ENCODE data around the gene GLRX3.
"Not testable (repeated sequence)": the region's sequence is repeated elsewhere in the genome, so short reads cannot be mapped to it uniquely, and the experiment has no call there.

The GLRX3 gene

GRCh38 chr10:130136226-130137089, at the start of gene GLRX3:
GLRX3 (plus strand) TSS chr10:130136391; CDS start chr10:130136421, 30 bp downstream.
- no peaks in the 10 kb centered on the region for H3K4me1 ChIP-seq (ENCODE audit: insufficient read depth, insufficient read length)
- peak; percentile 66 for DNase-seq (ENCODE audit: low read depth, low spot score)
- TF ChIP-seq YY1 (IDR thresholded peaks at IDR 0.05; ENCODE audit: insufficient read depth, insufficient read length) (peak; percentile 68), SUZ12 (IDR thresholded peaks at IDR 0.05; ENCODE audit: extremely low read depth, insufficient read depth, insufficient read length) (no peak), ZNF274 (IDR thresholded peaks at IDR 0.05; ENCODE audit: low read depth, low read length) (no peak)

GRCh38 chr10:130090565-130090964, 45.6 kb upstream of the GLRX3 start:
- not testable (repeated sequence) for DNase-seq (ENCODE audit: low read depth, low spot score); H3K27me3 ChIP-seq (ENCODE audit: insufficient read depth, insufficient read length); H3K36me3 ChIP-seq (ENCODE audit: insufficient read depth, insufficient read length, low read length); H3K4me1 ChIP-seq (ENCODE audit: insufficient read depth, insufficient read length); H3K9ac ChIP-seq (ENCODE audit: insufficient read length, low read depth); H3K4me3 ChIP-seq (ENCODE audit: insufficient read length, low read depth); H3K9me3 ChIP-seq (ENCODE audit: insufficient read depth, low read length)

More at GRCh38 chr10:130136226-130137089, at the start of gene GLRX3:
- Histone ChIP-seq H3K4me3 (ENCODE audit: insufficient read length, low read depth) (peak within 1 kb of the TSS; percentile 79), H3K9ac (ENCODE audit: insufficient read length, low read depth) (peak within 1 kb of the TSS; percentile 95), H3K9me3 (ENCODE audit: insufficient read depth, low read length) (no peaks in the 10 kb centered on the region), H3K36me3 (ENCODE audit: insufficient read depth, insufficient read length, low read length) (peaks cover 22% of the 10 kb centered on the region), H3K27me3 (ENCODE audit: insufficient read depth, insufficient read length) (peaks cover 6% of the 10 kb centered on the region)

- no peak for DNase-seq (ENCODE audit: low read depth, low spot score)
- Histone ChIP-seq H3K9me3 (ENCODE audit: insufficient read depth, low read length) (peaks cover 11% of the 10 kb centered on the region), H3K9ac (ENCODE audit: insufficient read length, low read depth) (no peak overlapping the region), H3K36me3 (ENCODE audit: insufficient read depth, insufficient read length, low read length) (peaks cover 5% of the 10 kb centered on the region), H3K4me3 (ENCODE audit: insufficient read length, low read depth) (no peak overlapping the region), H3K27me3 (ENCODE audit: insufficient read depth, insufficient read length) (no peaks in the 10 kb centered on the region), H3K4me1 (ENCODE audit: insufficient read depth, insufficient read length) (no peaks in the 10 kb centered on the region)
- TF ChIP-seq ZNF274 (IDR thresholded peaks at IDR 0.05; ENCODE audit: low read depth, low read length) (no peak), YY1 (IDR thresholded peaks at IDR 0.05; ENCODE audit: insufficient read depth, insufficient read length) (no peak), SUZ12 (IDR thresholded peaks at IDR 0.05; ENCODE audit: extremely low read depth, insufficient read depth, insufficient read length) (no peak)
These were observed 36.8 kb upstream of the GLRX3 start for GRCh38 chr10:130099344-130099743.

GRCh38 chr10:130105724-130106123, 30.5 kb upstream of the GLRX3 start:
- DNase-seq (ENCODE audit: low read depth, low spot score): no peak
- Histone ChIP-seq H3K36me3 (ENCODE audit: insufficient read depth, insufficient read length, low read length) (peaks cover 14% of the 10 kb centered on the region), H3K9ac (ENCODE audit: insufficient read length, low read depth) (no peak overlapping the region), H3K9me3 (ENCODE audit: insufficient read depth, low read length) (no peaks in the 10 kb centered on the region), H3K4me1 (ENCODE audit: insufficient read depth, insufficient read length) (peaks cover 4% of the 10 kb centered on the region), H3K27me3 (ENCODE audit: insufficient read depth, insufficient read length) (no peaks in the 10 kb centered on the region), H3K4me3 (ENCODE audit: insufficient read length, low read depth) (no peak overlapping the region)
- no peak for TF ChIP-seq ZNF274 (IDR thresholded peaks at IDR 0.05; ENCODE audit: low read depth, low read length)
- TF ChIP-seq YY1 (IDR thresholded peaks at IDR 0.05; ENCODE audit: insufficient read depth, insufficient read length): no peak
- TF ChIP-seq SUZ12 (IDR thresholded peaks at IDR 0.05; ENCODE audit: extremely low read depth, insufficient read depth, insufficient read length): no peak

- peaks cover 14% of the 10 kb centered on the region for H3K36me3 ChIP-seq (ENCODE audit: insufficient read depth, insufficient read length, low read length)
- not testable (repeated sequence) for H3K9me3 ChIP-seq (ENCODE audit: insufficient read depth, low read length); H3K4me3 ChIP-seq (ENCODE audit: insufficient read length, low read depth); H3K27me3 ChIP-seq (ENCODE audit: insufficient read depth, insufficient read length); DNase-seq (ENCODE audit: low read depth, low spot score); H3K4me1 ChIP-seq (ENCODE audit: insufficient read depth, insufficient read length); H3K9ac ChIP-seq (ENCODE audit: insufficient read length, low read depth)
These were observed 28.0 kb upstream of the GLRX3 start for GRCh38 chr10:130108146-130108545.

- Histone ChIP-seq H3K36me3 (ENCODE audit: insufficient read depth, insufficient read length, low read length) (peaks cover 11% of the 10 kb centered on the region), H3K4me3 (ENCODE audit: insufficient read length, low read depth) (peak overlapping the region; percentile 5), H3K9ac (ENCODE audit: insufficient read length, low read depth) (peak overlapping the region; percentile 72), H3K4me1 (ENCODE audit: insufficient read depth, insufficient read length) (peaks cover 4% of the 10 kb centered on the region), H3K9me3 (ENCODE audit: insufficient read depth, low read length) (no peaks in the 10 kb centered on the region), H3K27me3 (ENCODE audit: insufficient read depth, insufficient read length) (no peaks in the 10 kb centered on the region)
- TF ChIP-seq SUZ12 (IDR thresholded peaks at IDR 0.05; ENCODE audit: extremely low read depth, insufficient read depth, insufficient read length) (no peak), ZNF274 (IDR thresholded peaks at IDR 0.05; ENCODE audit: low read depth, low read length) (no peak), YY1 (IDR thresholded peaks at IDR 0.05; ENCODE audit: insufficient read depth, insufficient read length) (no peak)
- DNase-seq (ENCODE audit: low read depth, low spot score): no peak
These were observed 27.1 kb upstream of the GLRX3 start for GRCh38 chr10:130108934-130109604.

- H3K9ac ChIP-seq (ENCODE audit: insufficient read length, low read depth): peak overlapping the region; percentile 97
- H3K27me3 ChIP-seq (ENCODE audit: insufficient read depth, insufficient read length): no peaks in the 10 kb centered on the region
- TF ChIP-seq SUZ12 (IDR thresholded peaks at IDR 0.05; ENCODE audit: extremely low read depth, insufficient read depth, insufficient read length): no peak
- TF ChIP-seq YY1 (IDR thresholded peaks at IDR 0.05; ENCODE audit: insufficient read depth, insufficient read length): no peak
- no peak for TF ChIP-seq ZNF274 (IDR thresholded peaks at IDR 0.05; ENCODE audit: low read depth, low read length)
- peak overlapping the region; percentile 94 for H3K4me3 ChIP-seq (ENCODE audit: insufficient read length, low read depth)
- peaks cover 4% of the 10 kb centered on the region for H3K4me1 ChIP-seq (ENCODE audit: insufficient read depth, insufficient read length)
- DNase-seq (ENCODE audit: low read depth, low spot score): peak; percentile 75
- no peaks in the 10 kb centered on the region for H3K9me3 ChIP-seq (ENCODE audit: insufficient read depth, low read length)
- peaks cover 6% of the 10 kb centered on the region for H3K36me3 ChIP-seq (ENCODE audit: insufficient read depth, insufficient read length, low read length)
These were observed 26.4 kb upstream of the GLRX3 start for GRCh38 chr10:130109796-130110245.
